Activated CD4-positive, CD25-positive, alpha-beta regulatory T cell treated with anti-CD3 and anti-CD28 coated beads, Interleukin-2, amount 50 U/mL, for 16 hours (primary cell): ENCODE data around the gene CRTC1.

Experiments used
- DNase-seq: peaks from one replicate; pipeline ENCODE4 v3.0.0-alpha.2; 2020; ENCODE audit warnings: low read depth, low spot score

Gene CRTC1

GRCh38 chr19:18651300-18651699 is 32.2 kb upstream of the CRTC1 start:
- no peak for DNase-seq

- no peak for DNase-seq
Observed at GRCh38 chr19:18651733-18652132, 31.7 kb upstream of the CRTC1 start.

GRCh38 chr19:18653853-18654252 is 29.6 kb upstream of the CRTC1 start:
- no peak for DNase-seq

GRCh38 chr19:18654469-18654868 is 29.0 kb upstream of the CRTC1 start:
- no peak for DNase-seq

- DNase-seq = no peak
Observed at GRCh38 chr19:18655173-18655844, 28.2 kb upstream of the CRTC1 start.

- DNase-seq = no peak
Observed at GRCh38 chr19:18656337-18657086, 27.0 kb upstream of the CRTC1 start.

- no peak for DNase-seq
Observed at GRCh38 chr19:18657590-18658365, 25.7 kb upstream of the CRTC1 start.

- no peak for DNase-seq
Observed at GRCh38 chr19:18658366-18658855, 25.1 kb upstream of the CRTC1 start.

- DNase-seq = no peak
Observed at GRCh38 chr19:18659281-18660050, 24.0 kb upstream of the CRTC1 start.

- no peak for DNase-seq
Observed at GRCh38 chr19:18660051-18660910, 23.2 kb upstream of the CRTC1 start.

- no peak for DNase-seq
Observed at GRCh38 chr19:18660939-18661670, 22.4 kb upstream of the CRTC1 start.

- no peak for DNase-seq
Observed at GRCh38 chr19:18662972-18663732, 20.3 kb upstream of the CRTC1 start.

- no peak for DNase-seq
Observed at GRCh38 chr19:18663940-18664530, 19.4 kb upstream of the CRTC1 start.

GRCh38 chr19:18665771-18666202 is 17.7 kb upstream of the CRTC1 start:
- DNase-seq = no peak

- no peak for DNase-seq
Observed at GRCh38 chr19:18666317-18666716, 17.2 kb upstream of the CRTC1 start.

GRCh38 chr19:18666784-18667183 is 16.7 kb upstream of the CRTC1 start:
- no peak for DNase-seq

- DNase-seq = no peak
Observed at GRCh38 chr19:18667531-18668251, 15.8 kb upstream of the CRTC1 start.

GRCh38 chr19:18668252-18668631 is 15.2 kb upstream of the CRTC1 start:
- DNase-seq = no peak
